Stimulated activated memory B cell treated with anti-CD40 and anti-IgM and Interleukin-4, amounts not matched to agents 10 μg/mL and 1 μg/mL and 100 μg/mL, for 72 hours (primary cell): Measurements from ENCODE around the gene RABEPK.
"Not testable (repeated sequence)": the region's sequence is repeated elsewhere in the genome, so short reads cannot be mapped to it uniquely, and the experiment has no call there.

Source experiments
- ATAC-seq: fragments of 150-1000 bp; cut with Tn5 transposase; 2 replicates; pipeline ENCODE4 v1.10.0; 2021
- H3K27ac Mint-ChIP-seq: one replicate; pipeline ENCODE4 v1.8.0; 2022; ENCODE audit warnings: mild to moderate bottlenecking, mixed read lengths
- H3K27me3 Mint-ChIP-seq: one replicate; pipeline ENCODE4 v1.8.0; 2022; ENCODE audit warnings: mixed read lengths
- H3K36me3 Mint-ChIP-seq: one replicate; pipeline ENCODE4 v1.8.0; 2022; ENCODE audit warnings: mixed read lengths
- H3K4me1 Mint-ChIP-seq: one replicate; pipeline ENCODE4 v1.8.0; 2022; ENCODE audit warnings: mixed read lengths
- H3K4me3 Mint-ChIP-seq: one replicate; pipeline ENCODE4 v1.8.0; 2022; ENCODE audit warnings: mild to moderate bottlenecking, moderate library complexity, mixed read lengths
- H3K9me3 Mint-ChIP-seq: one replicate; pipeline ENCODE4 v1.8.0; 2022; ENCODE audit warnings: mixed read lengths

RABEPK gene

DNA sequence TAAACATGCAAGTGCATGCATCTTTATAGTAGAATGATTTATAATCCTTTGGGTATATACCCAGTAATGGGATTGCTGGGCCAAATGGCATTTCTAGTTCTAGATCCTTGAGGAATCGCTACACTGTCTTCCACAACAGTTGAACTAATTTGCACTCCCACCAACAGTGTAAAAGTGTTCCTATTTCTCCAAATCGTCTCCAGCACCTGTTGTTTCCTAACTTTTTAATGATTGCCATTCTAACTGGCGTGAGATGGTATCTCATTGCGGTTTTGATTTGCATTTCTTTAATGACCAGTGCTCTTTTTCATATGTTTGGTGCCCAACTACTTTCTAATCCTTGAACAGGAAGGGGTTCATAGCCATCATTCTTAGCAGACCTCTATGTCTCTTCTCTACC is 18.6 kb upstream of the RABEPK start:
- peaks cover 62% of the 10 kb centered on the region for H3K4me1 Mint-ChIP-seq
- H3K9me3 Mint-ChIP-seq, H3K4me3 Mint-ChIP-seq, H3K27me3 Mint-ChIP-seq, ATAC-seq: not testable (repeated sequence)
- H3K36me3 Mint-ChIP-seq: peaks cover 35% of the 10 kb centered on the region
- peak overlapping the region; percentile 8 for H3K27ac Mint-ChIP-seq

DNA sequence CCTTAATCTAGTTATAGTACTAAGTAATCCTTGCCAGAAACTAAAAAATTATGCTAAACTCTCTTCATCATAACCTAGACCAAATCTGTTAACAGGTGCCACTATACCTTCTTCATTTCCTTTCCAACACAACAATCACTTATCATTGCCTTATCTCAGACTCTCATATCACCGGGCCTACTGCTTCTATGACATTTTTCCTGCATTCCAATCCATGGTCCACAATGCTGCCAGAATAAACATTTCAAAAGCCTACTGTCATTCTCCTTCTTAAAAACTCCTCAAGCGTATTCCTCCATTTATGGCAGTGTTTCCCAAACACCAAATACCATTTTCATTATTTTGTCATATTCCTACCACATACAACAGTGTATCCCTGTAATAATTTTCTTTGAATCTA is 17.3 kb upstream of the RABEPK start:
- ATAC-seq: no peak
- H3K36me3 Mint-ChIP-seq: peaks cover 34% of the 10 kb centered on the region
- H3K4me3 Mint-ChIP-seq: no peak overlapping the region
- H3K4me1 Mint-ChIP-seq: peaks cover 66% of the 10 kb centered on the region
- H3K27ac Mint-ChIP-seq: no peak overlapping the region
- H3K27me3 Mint-ChIP-seq: no peaks in the 10 kb centered on the region
- no peaks in the 10 kb centered on the region for H3K9me3 Mint-ChIP-seq

DNA sequence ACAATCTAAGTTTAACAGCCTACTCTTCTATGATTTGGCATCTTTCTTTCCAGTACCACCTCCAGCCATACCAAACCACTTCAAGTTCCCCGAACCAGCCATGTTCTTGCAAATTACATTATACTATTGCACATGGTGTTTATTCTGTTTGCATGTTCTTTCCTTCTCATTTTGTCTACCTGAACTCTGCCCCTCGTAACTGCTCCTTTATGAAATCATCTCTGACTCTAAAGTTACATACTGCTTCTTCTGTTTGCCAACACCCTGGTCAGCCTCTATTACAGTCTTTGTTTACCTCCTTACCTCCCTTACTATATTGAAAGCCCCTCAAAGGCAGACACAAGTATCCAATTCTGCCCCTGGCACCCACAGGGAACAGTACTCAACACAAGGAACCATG is 16.8 kb upstream of the RABEPK start:
- peaks cover 34% of the 10 kb centered on the region for H3K36me3 Mint-ChIP-seq
- ATAC-seq: no peak
- H3K4me3 Mint-ChIP-seq: no peak overlapping the region
- H3K27me3 Mint-ChIP-seq: no peaks in the 10 kb centered on the region
- H3K9me3 Mint-ChIP-seq: no peaks in the 10 kb centered on the region
- H3K4me1 Mint-ChIP-seq: peaks cover 68% of the 10 kb centered on the region
- no peak overlapping the region for H3K27ac Mint-ChIP-seq

DNA sequence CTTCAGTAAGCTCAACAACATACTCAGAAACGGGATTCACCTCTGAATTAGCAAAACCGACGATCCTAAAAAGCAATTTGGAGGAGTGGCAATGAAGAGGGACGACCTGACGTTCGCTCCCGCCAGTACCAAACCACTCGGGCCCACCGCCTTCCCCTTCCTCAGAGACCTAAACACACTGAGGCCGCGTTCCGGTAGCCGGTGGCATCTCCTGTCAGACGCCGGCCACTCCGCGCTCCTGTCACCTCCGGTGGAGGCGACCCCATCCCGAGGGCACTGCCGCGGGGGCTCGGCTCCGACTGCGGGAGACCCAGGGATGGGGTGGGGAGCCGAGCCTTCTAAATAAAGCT is 11.4 kb upstream of the RABEPK start:
- H3K27me3 Mint-ChIP-seq: no peaks in the 10 kb centered on the region
- H3K36me3 Mint-ChIP-seq: peaks cover 5% of the 10 kb centered on the region
- no peaks in the 10 kb centered on the region for H3K9me3 Mint-ChIP-seq
- peak overlapping the region; percentile 93 for H3K27ac Mint-ChIP-seq
- peak overlapping the region; percentile 97 for H3K4me3 Mint-ChIP-seq
- peak; percentile 50 for ATAC-seq
- peaks cover 32% of the 10 kb centered on the region for H3K4me1 Mint-ChIP-seq

DNA sequence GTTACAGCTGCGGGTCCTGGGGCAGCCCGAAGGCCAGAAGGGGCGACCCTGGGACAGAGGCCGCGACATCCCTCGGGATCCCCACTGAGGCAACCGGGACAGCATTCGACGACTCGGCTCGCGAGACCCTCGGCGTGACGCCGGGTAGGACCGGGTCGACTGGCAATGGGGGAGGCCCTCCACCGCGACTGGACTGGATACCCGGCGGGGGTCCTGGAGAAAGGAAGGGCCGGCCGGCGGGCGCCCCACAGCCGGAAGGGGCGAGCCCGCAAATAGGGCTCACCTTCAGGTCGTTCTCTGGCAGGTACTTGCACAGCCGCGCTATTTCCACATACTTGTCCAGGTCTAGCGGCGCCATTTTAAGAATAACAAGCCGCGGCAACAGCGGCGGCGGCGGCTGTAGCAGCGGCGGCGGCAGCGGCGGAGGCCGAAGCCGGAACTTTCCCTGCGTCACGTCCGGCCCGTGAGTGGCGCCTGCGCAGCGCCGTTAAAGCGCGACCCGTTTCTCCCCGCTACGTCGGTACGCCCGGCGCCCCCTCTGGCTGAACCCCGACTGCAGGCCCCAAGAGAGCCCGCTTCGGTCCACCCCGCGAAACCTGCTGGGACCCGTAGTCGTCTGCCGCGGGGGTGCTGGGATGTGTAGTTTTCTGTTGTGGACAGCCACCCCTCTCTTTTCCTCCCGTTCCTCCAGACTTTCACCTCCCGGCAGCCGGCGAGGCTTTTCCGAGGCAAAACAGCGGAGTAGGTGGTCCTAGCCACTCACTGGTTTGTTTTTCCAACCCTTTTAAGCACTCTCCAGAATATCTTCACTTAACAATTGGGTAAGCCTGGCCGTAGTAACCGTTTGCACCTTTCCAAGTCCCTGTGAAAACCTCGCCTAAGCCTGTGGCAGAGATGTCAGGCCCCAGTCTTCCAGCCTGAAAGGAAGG is 10.7 kb upstream of the RABEPK start, which contains the start of gene PPP6C:
Gene PPP6C, minus strand, starts transcription at position 443 of the 929 bp plus-strand sequence. Its CDS starts 85 bp downstream, at position 358.
- H3K9me3 Mint-ChIP-seq: no peaks in the 10 kb centered on the region
- H3K36me3 Mint-ChIP-seq: no peaks in the 10 kb centered on the region
- peaks cover 30% of the 10 kb centered on the region for H3K4me1 Mint-ChIP-seq
- peak; percentile 99 for ATAC-seq
- H3K4me3 Mint-ChIP-seq: peak within 1 kb of the TSS; percentile 97
- peak within 1 kb of the TSS; percentile 93 for H3K27ac Mint-ChIP-seq
- H3K27me3 Mint-ChIP-seq: no peaks in the 10 kb centered on the region

DNA sequence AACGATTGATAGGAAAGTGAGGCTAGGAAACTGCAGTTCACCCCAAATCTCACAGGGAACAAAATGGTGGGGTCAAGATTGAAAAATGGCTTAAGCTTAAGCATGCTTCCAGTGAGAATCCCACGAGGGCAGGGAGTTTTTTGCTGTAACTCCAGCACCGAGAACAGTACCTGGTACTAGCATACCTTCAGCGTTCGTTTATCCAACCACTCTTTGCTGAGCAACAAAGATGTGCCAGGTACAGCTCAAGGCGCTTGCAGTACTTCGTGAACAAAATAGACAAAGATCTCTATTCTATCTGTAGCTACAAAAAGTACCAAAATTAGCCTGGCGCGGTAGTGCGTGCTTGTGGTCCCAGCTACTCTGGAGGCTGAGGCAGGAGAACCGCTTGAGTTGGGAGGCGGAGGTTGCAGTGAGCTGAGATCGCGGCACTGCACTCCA is 10.0 kb upstream of the RABEPK start:
- H3K4me3 Mint-ChIP-seq: peak overlapping the region; percentile 97
- no peaks in the 10 kb centered on the region for H3K27me3 Mint-ChIP-seq
- no peak for ATAC-seq
- no peaks in the 10 kb centered on the region for H3K36me3 Mint-ChIP-seq
- peak overlapping the region; percentile 93 for H3K27ac Mint-ChIP-seq
- no peaks in the 10 kb centered on the region for H3K9me3 Mint-ChIP-seq
- peaks cover 33% of the 10 kb centered on the region for H3K4me1 Mint-ChIP-seq

DNA sequence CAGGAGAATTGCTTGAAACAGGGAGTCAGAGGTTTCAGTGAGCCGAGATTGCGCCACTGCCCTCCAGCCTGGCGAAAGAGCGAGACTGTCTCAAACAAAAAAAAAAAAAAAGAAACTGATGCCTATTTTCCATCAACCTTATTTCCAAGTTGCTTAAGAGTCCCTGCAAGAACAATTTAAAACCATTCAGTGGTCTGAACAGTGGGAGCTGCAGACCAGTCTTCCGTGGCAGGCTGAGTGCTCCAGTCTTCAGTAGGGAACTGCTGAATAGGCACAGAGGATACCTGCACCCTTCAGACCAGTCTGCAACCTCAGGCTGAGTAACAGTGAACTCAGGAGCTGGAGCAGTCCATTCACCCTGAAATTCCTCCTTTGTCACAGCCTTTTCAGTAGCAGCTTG is 5.9 kb upstream of the RABEPK start:
- H3K4me1 Mint-ChIP-seq: peaks cover 16% of the 10 kb centered on the region
- not testable (repeated sequence) for ATAC-seq, H3K27me3 Mint-ChIP-seq, H3K36me3 Mint-ChIP-seq, H3K9me3 Mint-ChIP-seq
- H3K27ac Mint-ChIP-seq: peak overlapping the region; percentile 85
- H3K4me3 Mint-ChIP-seq: peak overlapping the region; percentile 36

DNA sequence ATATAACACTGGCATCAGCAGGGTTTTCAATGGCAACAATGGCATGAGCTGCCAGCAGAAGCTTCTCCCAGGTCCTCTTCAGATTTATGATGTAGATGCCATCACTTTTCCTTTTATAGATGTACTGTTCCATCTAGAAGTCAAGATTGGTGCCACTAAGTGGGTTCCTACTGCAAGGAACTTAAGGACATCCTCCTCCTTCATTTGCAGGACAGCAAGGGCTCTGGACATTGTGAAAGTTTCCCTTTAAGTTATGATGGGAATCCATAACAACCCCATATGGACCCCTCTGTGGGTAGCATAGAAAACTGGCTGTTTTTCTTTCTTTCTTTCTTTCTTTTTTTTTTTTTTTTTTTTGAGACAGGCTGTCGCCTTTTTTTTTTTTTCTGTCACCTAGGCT is 4.8 kb upstream of the RABEPK start:
- not testable (repeated sequence) for ATAC-seq, H3K36me3 Mint-ChIP-seq, H3K27me3 Mint-ChIP-seq, H3K9me3 Mint-ChIP-seq, H3K4me3 Mint-ChIP-seq
- Mint-ChIP-seq H3K27ac (peak overlapping the region; percentile 85), H3K4me1 (peaks cover 18% of the 10 kb centered on the region)

DNA sequence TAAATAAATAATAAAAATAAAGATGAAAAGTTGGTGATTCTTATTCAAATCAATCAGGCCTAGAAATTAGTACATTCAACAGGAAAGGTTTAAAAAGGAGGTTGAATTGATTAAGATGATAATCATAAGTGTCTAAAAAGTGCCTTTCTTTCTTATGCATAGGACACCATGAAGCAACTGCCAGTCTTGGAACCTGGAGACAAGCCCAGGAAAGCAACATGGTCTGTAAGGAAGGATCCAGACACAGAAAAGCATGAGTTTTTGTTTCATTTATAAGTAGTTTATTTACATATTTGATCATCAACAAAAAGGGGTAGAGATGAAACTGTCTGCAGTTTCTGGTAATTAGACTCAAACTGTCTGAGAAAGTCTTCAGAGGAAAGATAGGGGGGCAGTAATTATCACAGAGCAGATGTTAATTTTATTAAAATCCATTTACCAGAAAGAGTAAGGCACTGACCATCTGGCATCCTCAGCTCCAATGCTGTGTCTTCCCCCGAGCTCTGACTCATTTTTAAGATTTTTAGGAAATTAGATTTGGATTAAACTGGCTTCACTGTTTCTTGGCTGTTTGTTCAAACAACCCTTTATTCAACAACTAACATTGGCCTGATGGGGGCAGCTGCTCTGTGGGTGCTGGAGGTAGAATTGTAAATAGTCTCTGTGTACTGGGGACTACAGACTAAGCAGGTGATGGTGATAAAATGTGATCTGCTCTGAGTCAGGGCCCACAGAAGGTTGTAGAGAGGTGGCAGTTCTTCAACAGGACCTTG is 2.7 kb downstream of the RABEPK start:
- Mint-ChIP-seq H3K27ac (no peak overlapping the region), H3K27me3 (no peaks in the 10 kb centered on the region), H3K36me3 (peaks cover 35% of the 10 kb centered on the region), H3K4me1 (peaks cover 15% of the 10 kb centered on the region), H3K4me3 (no peak overlapping the region), H3K9me3 (no peaks in the 10 kb centered on the region)
- ATAC-seq: no peak

DNA sequence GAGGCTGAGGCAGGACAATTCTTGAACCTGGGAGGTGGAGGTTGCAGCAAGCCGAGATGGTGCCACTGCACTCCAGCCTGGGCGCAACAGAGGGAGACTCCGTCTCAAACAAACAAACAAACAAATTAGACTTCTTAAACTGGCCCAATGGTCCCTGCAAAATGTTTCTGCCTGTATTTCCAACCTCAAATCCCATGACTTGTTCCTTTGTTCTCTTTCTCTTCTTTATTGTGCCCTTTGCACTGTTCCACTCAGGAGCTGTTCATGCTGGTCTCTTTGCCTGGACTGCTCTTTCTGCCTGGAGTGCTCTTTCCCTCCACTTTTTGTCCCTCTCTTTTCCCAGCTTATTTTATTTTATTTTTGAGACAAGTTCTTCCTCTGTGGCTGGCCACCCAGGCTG is 4.1 kb downstream of the RABEPK start:
- Mint-ChIP-seq H3K9me3 (no peaks in the 10 kb centered on the region), H3K27ac (no peak overlapping the region), H3K27me3 (no peaks in the 10 kb centered on the region), H3K36me3 (peaks cover 48% of the 10 kb centered on the region), H3K4me3 (no peak overlapping the region), H3K4me1 (peaks cover 15% of the 10 kb centered on the region)
- no peak for ATAC-seq

DNA sequence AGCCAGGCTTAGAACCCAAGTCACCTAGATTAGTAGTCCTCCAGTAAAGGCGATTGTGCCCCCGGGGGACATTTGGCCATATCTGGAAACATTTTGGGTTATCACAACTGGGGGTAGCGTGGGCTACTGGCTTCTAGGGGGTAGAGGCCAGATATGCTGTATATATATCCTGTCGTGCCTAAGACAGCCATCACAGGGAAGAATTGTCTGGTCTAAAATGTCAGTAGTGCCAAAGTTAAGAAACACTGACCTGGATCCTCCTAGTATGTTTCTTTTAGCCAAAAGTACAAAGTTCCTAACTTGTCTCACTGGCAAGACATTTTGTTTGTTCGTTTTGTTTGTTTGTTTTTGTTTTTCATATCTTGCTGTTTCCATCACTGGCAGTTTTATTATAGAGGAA is 13.8 kb downstream of the RABEPK start:
- Mint-ChIP-seq H3K27ac (no peak overlapping the region), H3K4me3 (no peak overlapping the region), H3K9me3 (no peaks in the 10 kb centered on the region), H3K36me3 (peaks cover 47% of the 10 kb centered on the region), H3K4me1 (no peaks in the 10 kb centered on the region), H3K27me3 (no peaks in the 10 kb centered on the region)
- ATAC-seq: no peak

DNA sequence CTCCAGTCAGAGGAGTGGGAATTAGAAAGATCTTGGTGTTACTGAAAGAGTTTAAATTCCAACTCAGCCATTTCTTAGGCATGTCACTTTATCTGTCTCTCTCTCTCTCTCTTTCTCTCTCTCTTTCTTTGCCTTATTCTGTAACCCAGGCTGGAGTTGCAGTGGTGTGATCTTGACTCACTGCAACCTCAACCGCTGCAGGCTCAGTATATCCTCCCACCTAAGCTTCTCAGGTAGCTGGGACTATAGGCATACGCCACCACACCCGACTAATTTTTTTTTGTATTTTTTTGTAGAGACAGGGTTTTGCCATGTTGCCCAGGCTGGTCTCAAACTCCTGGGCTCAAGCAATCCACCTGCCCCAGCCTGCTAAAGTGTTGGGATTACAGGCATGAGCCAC is 18.3 kb downstream of the RABEPK start:
- Mint-ChIP-seq H3K27me3 (no peaks in the 10 kb centered on the region), H3K4me3 (no peak overlapping the region), H3K4me1 (no peaks in the 10 kb centered on the region), H3K36me3 (peaks cover 33% of the 10 kb centered on the region), H3K27ac (no peak overlapping the region), H3K9me3 (no peaks in the 10 kb centered on the region)
- ATAC-seq: no peak

DNA sequence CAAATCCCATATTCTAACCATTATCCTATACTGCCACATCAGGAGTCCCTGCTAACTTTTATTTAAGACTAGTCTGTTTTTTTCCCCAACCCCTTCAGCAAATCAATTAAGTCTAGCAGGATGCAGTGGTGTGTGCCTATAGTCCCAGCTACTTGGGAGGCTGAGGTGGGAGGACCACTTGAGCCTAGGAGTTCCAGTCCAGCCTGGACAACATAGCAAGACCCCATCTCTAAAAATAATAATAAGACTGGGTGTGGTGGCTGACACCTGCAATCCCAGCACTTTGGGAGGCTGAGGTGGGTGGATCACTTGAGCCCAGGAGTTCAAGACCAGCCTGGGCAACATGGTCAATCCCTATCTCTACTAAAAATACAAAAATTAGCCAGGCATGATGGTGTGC is 24.5 kb downstream of the RABEPK start:
- H3K4me1 Mint-ChIP-seq: not testable (repeated sequence)
- peaks cover 11% of the 10 kb centered on the region for H3K36me3 Mint-ChIP-seq

DNA sequence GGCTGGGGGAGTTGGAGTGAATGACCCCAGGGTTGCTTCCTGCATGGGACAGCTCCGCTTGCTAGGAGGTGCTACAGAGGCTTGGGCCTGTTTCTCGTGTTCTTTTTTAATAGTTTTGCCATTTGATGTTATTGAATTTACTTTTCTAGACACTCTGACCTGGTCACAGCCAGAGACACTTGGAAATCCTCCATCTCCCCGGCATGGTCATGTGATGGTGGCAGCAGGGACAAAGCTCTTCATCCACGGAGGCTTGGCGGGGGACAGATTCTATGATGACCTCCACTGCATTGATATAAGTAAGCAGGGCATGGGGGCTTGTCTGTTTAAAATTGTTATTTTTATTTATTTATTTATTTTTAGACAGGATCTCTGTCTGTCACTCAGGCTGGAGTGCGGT is 27.4 kb downstream of the RABEPK start:
- Mint-ChIP-seq H3K27ac (no peak overlapping the region), H3K27me3 (no peaks in the 10 kb centered on the region), H3K9me3 (no peaks in the 10 kb centered on the region), H3K4me3 (no peak overlapping the region), H3K36me3 (peaks cover 8% of the 10 kb centered on the region), H3K4me1 (no peaks in the 10 kb centered on the region)
- no peak for ATAC-seq

More for the DNA sequence above, 24.5 kb downstream of the RABEPK start:
- not testable (repeated sequence) for H3K9me3 Mint-ChIP-seq, H3K4me3 Mint-ChIP-seq, H3K27ac Mint-ChIP-seq, H3K27me3 Mint-ChIP-seq, ATAC-seq

DNA sequence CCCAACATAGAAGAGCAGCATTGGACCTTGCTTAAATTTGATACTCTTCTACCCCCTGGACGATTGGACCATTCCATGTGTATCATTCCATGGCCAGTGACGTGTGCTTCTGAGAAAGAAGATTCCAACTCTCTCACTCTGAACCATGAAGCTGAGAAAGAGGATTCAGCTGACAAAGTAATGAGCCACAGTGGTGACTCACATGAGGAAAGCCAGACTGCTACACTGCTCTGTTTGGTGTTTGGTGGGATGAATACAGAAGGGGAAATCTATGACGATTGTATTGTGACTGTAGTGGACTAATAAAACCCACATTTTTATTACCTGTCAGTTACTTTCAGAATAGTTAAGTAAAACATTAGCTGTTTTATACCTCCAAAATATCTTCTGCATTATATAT is 33.3 kb downstream of the RABEPK start:
- H3K4me1 Mint-ChIP-seq: peaks cover 34% of the 10 kb centered on the region
- H3K36me3 Mint-ChIP-seq: peaks cover 42% of the 10 kb centered on the region

More for the DNA sequence above, 33.3 kb downstream of the RABEPK start:
- no peaks in the 10 kb centered on the region for H3K9me3 Mint-ChIP-seq
- H3K27me3 Mint-ChIP-seq: no peaks in the 10 kb centered on the region
- no peak overlapping the region for H3K4me3 Mint-ChIP-seq
- no peak overlapping the region for H3K27ac Mint-ChIP-seq
- ATAC-seq: no peak
